ENCODE measurements around the gene KCNK10.

GRCh38 chr14:88242446-88242845 is 80.6 kb downstream of the KCNK10 start:
- TF ChIP-seq CTCF (IDR thresholded peaks at IDR 0.05; ENCODE audit: low read depth, low read length, poor library complexity, severe bottlenecking) = no peak
- no peak for TF ChIP-seq EZH2phosphoT487 (IDR thresholded peaks at IDR 0.05; ENCODE audit: borderline replicate concordance, low read length)
